BLaER1 treated with 17β-estradiol and CSF1 and Interleukin-3, amounts not matched to agents 10 nM and 100 nM (cell line): ENCODE measurements around the gene WWOX.

ENCODE experiments used
- H3K27ac ChIP-seq, 11 experiments: shearing (Covaris generic); formaldehyde crosslinking; 2 replicates each; pipeline ENCODE4 v1.8.1; 2022
- H3K27me3 ChIP-seq, 11 experiments: shearing (Covaris generic); formaldehyde crosslinking; 2 replicates each; pipeline ENCODE4 v1.8.1; 2022
- H3K36me3 ChIP-seq, 11 experiments: shearing (Covaris generic); formaldehyde crosslinking; 2 replicates each; pipeline ENCODE4 v1.8.1; 2022
- H3K4me1 ChIP-seq, 10 experiments: shearing (Covaris generic); formaldehyde crosslinking; 2 replicates each; pipeline ENCODE4 v1.8.1; 2022
- H3K4me2 ChIP-seq, 11 experiments: shearing (Covaris generic); formaldehyde crosslinking; 2 replicates each; pipeline ENCODE4 v1.8.1; 2022
- H3K4me3 ChIP-seq, 10 experiments: shearing (Covaris generic); formaldehyde crosslinking; 2 replicates each; pipeline ENCODE4 v1.8.1; 2022
- H3K9ac ChIP-seq, 11 experiments: shearing (Covaris generic); formaldehyde crosslinking; 2 replicates each; pipeline ENCODE4 v1.8.1; 2022
- H3K9me3 ChIP-seq, 11 experiments: shearing (Covaris generic); formaldehyde crosslinking; replicated peaks in 1 of 11; 2 replicates each; pipeline ENCODE4 v1.8.1; 2022
- H4K20me1 ChIP-seq, 11 experiments: shearing (Covaris generic); formaldehyde crosslinking; 2 replicates each; pipeline ENCODE4 v1.8.1; 2022
- Cebpa-rat ChIP-seq, 11 experiments: shearing (Covaris generic); IDR thresholded peaks; 2 replicates each; pipeline ENCODE4 v1.8.1; 2022

Gene WWOX

DNA sequence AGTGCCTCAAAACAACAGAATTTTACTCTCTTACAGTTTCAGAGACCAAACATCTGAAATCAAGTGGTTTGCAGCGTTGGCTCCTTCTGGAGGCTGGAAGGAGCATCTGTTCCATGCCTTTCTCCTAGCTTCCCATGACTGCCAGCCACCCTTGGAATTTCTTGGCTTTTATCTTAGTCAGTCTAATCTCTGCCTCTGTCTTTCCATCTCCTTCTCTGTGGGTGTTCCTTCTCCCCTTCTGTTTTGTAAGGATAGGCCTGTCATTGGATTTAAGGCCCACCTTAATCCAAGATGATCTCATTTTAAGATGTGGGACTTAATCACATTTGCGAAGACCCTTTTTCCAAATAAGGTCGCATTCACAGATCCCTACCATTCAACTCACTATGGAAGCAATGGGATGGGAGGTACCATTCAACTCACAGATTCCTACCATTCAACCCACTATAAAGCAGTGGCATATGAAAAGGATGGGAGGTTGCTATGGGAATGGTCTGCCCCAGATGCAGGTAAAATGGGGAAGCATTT is 321.8 kb downstream of the WWOX start:
- Histone ChIP-seq H3K9ac (no peak overlapping the region), H3K27me3 (no peaks in the 10 kb centered on the region), H3K9me3 (no peaks in the 10 kb centered on the region), H3K4me3 (no peak overlapping the region), H3K36me3 (no peaks in the 10 kb centered on the region), H3K4me1 (no peaks in the 10 kb centered on the region), H3K27ac (no peak overlapping the region), H3K4me2 (no peak overlapping the region), H4K20me1 (no peaks in the 10 kb centered on the region)
- TF ChIP-seq Cebpa-rat (IDR thresholded peaks at IDR 0.05), result no peak

DNA sequence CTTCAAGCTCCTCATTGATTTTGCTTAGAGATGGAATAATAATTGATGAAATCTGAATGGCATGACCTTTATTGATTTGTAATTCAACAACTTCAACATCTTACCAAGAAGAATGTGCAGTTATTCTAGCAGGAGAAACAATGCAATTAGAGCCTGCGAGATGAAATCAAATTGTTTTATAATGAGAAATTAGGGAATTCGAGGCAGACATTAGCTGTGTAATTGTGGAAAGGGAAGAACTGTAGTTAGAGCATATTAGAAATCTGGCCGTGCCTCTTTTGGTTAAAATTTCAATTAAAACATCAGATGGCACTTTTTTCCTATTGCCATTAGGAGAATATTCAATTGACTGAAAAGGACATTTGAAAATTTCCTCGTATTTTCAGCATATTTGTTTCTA is 325.8 kb downstream of the WWOX start:
- Histone ChIP-seq H3K27me3 (no peaks in the 10 kb centered on the region), H3K4me3 (no peak overlapping the region), H3K27ac (no peak overlapping the region), H3K4me1 (0 out of 20 replicates have a peak, but pooled peaks cover 0 to 3% (median 0%) of the 10 kb centered on the region in 10 experiments), H3K4me2 (no peak overlapping the region), H3K36me3 (peaks cover 0 to 12% (median 0%) of the 10 kb centered on the region in 11 experiments; a peak in 3 of 22 replicates), H3K9ac (no peak overlapping the region), H3K9me3 (no peaks in the 10 kb centered on the region), H4K20me1 (no peaks in the 10 kb centered on the region)
- no peak for TF ChIP-seq Cebpa-rat (IDR thresholded peaks at IDR 0.05)

DNA sequence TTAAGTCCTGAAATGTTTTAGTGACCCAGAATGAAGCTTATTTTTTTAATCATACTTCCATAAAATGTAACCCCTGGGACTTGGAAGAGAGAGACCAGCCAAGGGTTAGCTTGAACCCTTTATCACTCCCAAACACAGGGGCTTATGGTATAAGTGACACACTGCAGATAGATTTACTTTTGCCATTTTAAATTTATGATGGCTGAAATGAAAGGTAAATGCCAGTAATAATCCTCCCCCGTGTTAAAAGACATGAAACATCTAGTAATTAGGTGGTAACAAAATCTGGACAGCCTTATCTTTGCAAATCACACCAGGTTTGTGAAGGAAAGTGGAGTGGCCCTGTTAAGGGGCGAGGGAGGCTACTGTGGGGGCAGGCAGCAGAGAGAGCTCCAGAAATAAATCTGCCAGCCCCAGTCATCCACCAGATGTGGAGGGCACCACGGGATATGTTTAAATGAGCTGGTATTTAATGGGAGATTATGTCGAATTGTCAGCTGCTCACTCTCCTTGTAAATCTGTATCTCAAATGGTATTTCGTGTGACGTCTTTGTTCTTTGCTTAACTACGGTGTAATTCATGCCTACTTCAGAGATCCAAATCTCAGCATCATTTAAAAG is 326.5 kb downstream of the WWOX start:
- Histone ChIP-seq H3K27ac (no peak overlapping the region), H3K36me3 (peaks cover 0 to 17% (median 0%) of the 10 kb centered on the region in 11 experiments; a peak in 3 of 22 replicates), H3K9me3 (no peaks in the 10 kb centered on the region), H3K9ac (no peak overlapping the region), H4K20me1 (no peaks in the 10 kb centered on the region), H3K27me3 (no peaks in the 10 kb centered on the region), H3K4me2 (no peak overlapping the region), H3K4me3 (no peak overlapping the region), H3K4me1 (0 out of 20 replicates have a peak, but pooled peaks cover 0 to 3% (median 0%) of the 10 kb centered on the region in 10 experiments)
- TF ChIP-seq Cebpa-rat (IDR thresholded peaks at IDR 0.05), result no peak

DNA sequence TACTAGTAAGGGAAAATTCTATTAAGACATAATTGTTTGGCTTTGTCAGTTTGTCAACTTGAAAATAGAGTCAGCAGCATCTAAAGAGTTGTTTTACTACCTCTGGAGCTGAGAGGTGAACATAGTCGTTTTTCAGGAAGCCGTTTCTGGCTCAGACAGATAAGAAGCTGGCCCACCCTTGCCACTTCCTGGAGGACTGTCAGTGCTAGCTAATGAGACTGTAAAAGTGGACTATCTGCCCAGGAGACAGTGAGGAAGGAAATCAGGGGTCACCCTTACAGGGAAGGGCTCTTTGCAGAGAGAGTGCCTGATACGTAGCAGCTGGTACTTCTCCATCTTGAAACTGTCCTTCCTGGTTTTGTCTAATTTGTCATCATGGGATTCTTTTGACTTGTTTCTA is 328.7 kb downstream of the WWOX start:
- Histone ChIP-seq H3K36me3 (peaks cover 0 to 24% (median 4%) of the 10 kb centered on the region in 11 experiments; a peak in 7 of 22 replicates), H4K20me1 (no peaks in the 10 kb centered on the region), H3K27me3 (no peaks in the 10 kb centered on the region), H3K4me3 (no peak overlapping the region), H3K9ac (no peak overlapping the region), H3K9me3 (no peaks in the 10 kb centered on the region), H3K27ac (no peak overlapping the region), H3K4me1 (0 out of 20 replicates have a peak, but pooled peaks cover 0 to 3% (median 0%) of the 10 kb centered on the region in 10 experiments), H3K4me2 (no peak overlapping the region)
- no peak for TF ChIP-seq Cebpa-rat (IDR thresholded peaks at IDR 0.05)

DNA sequence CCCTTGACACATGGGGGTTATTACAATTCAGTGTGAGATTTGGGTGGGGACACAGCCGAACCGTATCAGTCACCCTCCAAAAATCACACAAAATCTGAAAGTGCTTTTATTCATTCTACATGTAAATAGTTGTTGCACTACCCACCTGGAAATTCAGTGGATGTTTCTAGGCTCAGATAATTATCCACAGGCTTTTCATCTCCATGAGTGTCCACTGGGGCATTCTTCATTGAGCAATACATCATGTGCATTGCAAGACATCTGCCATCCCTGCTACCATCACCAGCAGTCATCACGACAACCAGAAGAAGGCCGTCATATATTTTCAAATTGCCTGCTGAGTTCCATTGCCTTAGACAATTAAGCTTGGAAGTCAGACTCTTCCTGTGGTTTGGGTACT is 330.8 kb downstream of the WWOX start:
- Histone ChIP-seq H4K20me1 (no peaks in the 10 kb centered on the region), H3K27ac (no peak overlapping the region), H3K36me3 (peaks cover 0 to 24% (median 4%) of the 10 kb centered on the region in 11 experiments; a peak in 7 of 22 replicates), H3K4me1 (0 out of 20 replicates have a peak, but pooled peaks cover 0 to 3% (median 0%) of the 10 kb centered on the region in 10 experiments), H3K4me3 (no peak overlapping the region), H3K9ac (no peak overlapping the region), H3K27me3 (no peaks in the 10 kb centered on the region), H3K9me3 (no peaks in the 10 kb centered on the region), H3K4me2 (no peak overlapping the region)
- TF ChIP-seq Cebpa-rat (IDR thresholded peaks at IDR 0.05), result no peak

DNA sequence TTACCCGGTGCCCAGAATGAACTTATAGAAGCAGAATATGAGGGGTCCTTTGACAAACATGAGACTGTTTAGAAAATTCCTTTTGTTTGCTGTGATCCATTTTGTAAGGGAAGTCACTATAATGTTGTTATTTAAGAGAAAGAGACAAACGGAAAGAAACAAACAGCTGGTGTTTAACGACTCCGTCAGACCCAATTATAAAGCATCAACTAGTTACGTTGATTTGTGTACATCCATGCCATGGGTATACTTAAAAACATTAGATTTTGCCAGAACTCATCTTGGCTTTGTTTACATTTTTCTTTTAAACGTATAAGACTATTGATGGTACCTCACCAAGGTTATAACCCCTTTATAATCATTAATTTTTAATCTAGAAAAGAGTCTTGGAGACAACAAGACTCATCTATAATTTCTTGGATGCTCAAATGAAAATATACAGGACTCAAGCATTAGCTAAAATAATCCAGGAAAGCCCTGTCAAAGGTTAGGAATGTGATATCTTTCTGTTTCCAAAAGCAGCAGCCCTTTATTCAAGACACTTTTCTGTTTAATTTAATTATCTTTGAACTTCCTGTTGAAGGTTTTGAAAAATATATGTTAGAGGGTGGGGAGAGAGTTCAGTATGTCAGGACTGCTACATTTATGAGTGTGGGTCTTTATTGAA is 331.7 kb downstream of the WWOX start:
- TF ChIP-seq Cebpa-rat (IDR thresholded peaks at IDR 0.05), result no peak
- H3K4me1 ChIP-seq, result 0 out of 20 replicates have a peak, but pooled peaks cover 0 to 3% (median 0%) of the 10 kb centered on the region in 10 experiments
- H3K9ac ChIP-seq, result no peak overlapping the region
- H3K27ac ChIP-seq, result no peak overlapping the region
- H3K36me3 ChIP-seq, result peaks cover 0 to 24% (median 4%) of the 10 kb centered on the region in 11 experiments; a peak in 7 of 22 replicates
- no peaks in the 10 kb centered on the region for H3K27me3 ChIP-seq
- no peak overlapping the region for H3K4me2 ChIP-seq
- H3K4me3 ChIP-seq, result no peak overlapping the region
- no peaks in the 10 kb centered on the region for H4K20me1 ChIP-seq
- no peaks in the 10 kb centered on the region for H3K9me3 ChIP-seq

DNA sequence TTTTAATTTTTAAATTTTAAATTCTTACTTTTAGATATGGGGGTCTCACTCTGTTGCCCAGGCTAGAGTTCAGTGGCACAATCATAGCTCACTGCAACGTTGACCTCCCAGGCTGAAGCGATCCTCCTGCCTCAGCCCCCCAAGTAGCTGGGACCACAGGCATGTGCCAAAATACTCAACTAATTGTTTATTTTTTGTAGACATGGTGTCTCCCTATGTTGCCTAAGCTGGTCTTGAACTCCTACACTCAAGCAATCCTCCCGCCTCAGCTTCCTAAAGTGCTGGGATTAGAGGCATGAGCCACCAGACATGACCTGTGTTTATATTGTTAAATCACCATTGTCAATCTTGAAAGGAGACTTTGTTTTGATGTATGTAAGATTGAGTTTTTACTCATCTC is 332.2 kb downstream of the WWOX start:
- no peaks in the 10 kb centered on the region for H3K27me3 ChIP-seq
- no peak overlapping the region for H3K9ac ChIP-seq
- no peaks in the 10 kb centered on the region for H4K20me1 ChIP-seq
- H3K4me3 ChIP-seq, result no peak overlapping the region
- H3K9me3 ChIP-seq, result no peaks in the 10 kb centered on the region
- H3K4me1 ChIP-seq, result 0 out of 20 replicates have a peak, but pooled peaks cover 0 to 3% (median 0%) of the 10 kb centered on the region in 10 experiments
- peaks cover 0 to 24% (median 4%) of the 10 kb centered on the region in 11 experiments; a peak in 7 of 22 replicates for H3K36me3 ChIP-seq
- H3K27ac ChIP-seq, result no peak overlapping the region
- no peak overlapping the region for H3K4me2 ChIP-seq
- no peak for TF ChIP-seq Cebpa-rat (IDR thresholded peaks at IDR 0.05)

DNA sequence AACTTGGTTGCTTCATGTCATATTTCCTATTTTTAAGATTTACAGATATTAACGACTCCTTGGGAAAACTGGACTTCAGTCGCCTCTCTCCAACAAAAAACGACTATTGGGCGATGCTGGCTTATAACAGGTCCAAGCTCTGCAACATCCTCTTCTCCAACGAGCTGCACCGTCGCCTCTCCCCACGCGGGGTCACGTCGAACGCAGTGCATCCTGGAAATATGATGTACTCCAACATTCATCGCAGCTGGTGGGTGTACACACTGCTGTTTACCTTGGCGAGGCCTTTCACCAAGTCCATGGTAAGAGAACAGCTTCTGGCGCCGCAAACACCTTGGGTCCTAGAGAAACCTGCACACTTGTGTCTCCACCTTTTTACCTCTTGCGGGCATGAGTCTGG is 333.0 kb downstream of the WWOX start:
- H3K4me3 ChIP-seq, result no peak overlapping the region
- H3K4me2 ChIP-seq, result no peak overlapping the region
- no peak for TF ChIP-seq Cebpa-rat (IDR thresholded peaks at IDR 0.05)
- H3K4me1 ChIP-seq, result 0 out of 20 replicates have a peak, but pooled peaks cover 0 to 3% (median 0%) of the 10 kb centered on the region in 10 experiments
- peaks cover 0 to 24% (median 4%) of the 10 kb centered on the region in 11 experiments; a peak in 6 of 22 replicates for H3K36me3 ChIP-seq
- no peaks in the 10 kb centered on the region for H3K9me3 ChIP-seq
- H3K27me3 ChIP-seq, result no peaks in the 10 kb centered on the region
- H3K9ac ChIP-seq, result no peak overlapping the region
- no peaks in the 10 kb centered on the region for H4K20me1 ChIP-seq
- no peak overlapping the region for H3K27ac ChIP-seq

DNA sequence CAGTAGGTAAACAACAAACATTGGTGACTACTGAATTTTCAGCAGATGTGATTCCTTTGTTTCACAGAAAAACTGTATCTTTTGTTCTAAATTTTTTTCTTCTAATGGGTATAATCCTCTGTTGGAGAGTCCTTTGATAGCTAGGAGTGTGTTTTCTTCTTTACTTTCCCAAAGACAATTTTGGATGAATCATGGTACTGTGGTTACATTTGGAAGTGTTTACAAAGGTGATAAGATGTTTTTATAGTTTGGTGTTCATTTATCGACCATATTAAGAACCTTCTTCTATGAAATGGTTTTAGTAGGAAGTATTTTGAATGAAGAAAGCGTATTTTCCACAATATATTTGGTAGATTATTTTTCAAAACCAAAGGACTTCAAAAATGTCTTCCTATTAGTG is 333.7 kb downstream of the WWOX start:
- no peak for TF ChIP-seq Cebpa-rat (IDR thresholded peaks at IDR 0.05)
- Histone ChIP-seq H3K9ac (no peak overlapping the region), H3K27me3 (no peaks in the 10 kb centered on the region), H3K9me3 (no peaks in the 10 kb centered on the region), H3K4me3 (no peak overlapping the region), H3K27ac (no peak overlapping the region), H3K36me3 (peaks cover 0 to 24% (median 4%) of the 10 kb centered on the region in 11 experiments; a peak in 6 of 22 replicates), H3K4me2 (no peak overlapping the region), H3K4me1 (0 out of 20 replicates have a peak, but pooled peaks cover 0 to 3% (median 0%) of the 10 kb centered on the region in 10 experiments), H4K20me1 (no peaks in the 10 kb centered on the region)
